VCaP (cell line): ENCODE data around the gene ZNF732.

Experiments
- H3K27ac ChIP-seq: fragments of 450-650 bp; 2 replicates; pipeline ENCODE4 v1.5.1; 2017
- TF ChIP-seq, protein P1 (sequence below): fragments of 450-650 bp; conservative IDR thresholded peaks from 2 replicates; pipeline ENCODE4 v1.5.1; 2017; ENCODE audit warnings: mild to moderate bottlenecking, moderate library complexity

The ZNF732 gene

DNA sequence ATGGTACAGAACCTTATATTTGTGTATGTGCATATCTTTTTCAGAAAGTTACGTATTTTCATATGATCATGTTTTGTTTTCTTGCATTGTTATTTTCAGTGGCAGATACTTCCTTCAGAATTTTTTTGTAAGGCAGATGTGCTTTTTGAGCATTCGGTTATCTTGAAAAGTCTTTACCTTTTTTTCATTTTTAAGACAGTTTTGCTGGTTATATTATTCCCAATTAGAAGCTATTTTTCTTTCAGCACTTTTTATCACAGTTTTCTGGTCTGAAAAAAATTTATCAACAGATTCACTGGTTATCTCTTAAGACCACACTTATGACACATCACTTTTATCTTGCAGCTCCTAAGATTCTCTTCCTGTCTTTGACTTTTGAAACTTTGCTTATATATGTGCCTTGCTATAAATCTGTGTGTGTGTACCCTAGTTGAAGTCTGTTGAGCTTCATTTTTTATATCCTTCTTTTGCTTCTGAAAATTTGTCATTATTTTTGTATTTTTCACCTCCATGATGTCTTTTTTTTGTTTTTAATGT is 53.1 kb downstream of the ZNF732 start:
- H3K27ac ChIP-seq: no peak overlapping the region
- TF ChIP-seq, protein P1, sequence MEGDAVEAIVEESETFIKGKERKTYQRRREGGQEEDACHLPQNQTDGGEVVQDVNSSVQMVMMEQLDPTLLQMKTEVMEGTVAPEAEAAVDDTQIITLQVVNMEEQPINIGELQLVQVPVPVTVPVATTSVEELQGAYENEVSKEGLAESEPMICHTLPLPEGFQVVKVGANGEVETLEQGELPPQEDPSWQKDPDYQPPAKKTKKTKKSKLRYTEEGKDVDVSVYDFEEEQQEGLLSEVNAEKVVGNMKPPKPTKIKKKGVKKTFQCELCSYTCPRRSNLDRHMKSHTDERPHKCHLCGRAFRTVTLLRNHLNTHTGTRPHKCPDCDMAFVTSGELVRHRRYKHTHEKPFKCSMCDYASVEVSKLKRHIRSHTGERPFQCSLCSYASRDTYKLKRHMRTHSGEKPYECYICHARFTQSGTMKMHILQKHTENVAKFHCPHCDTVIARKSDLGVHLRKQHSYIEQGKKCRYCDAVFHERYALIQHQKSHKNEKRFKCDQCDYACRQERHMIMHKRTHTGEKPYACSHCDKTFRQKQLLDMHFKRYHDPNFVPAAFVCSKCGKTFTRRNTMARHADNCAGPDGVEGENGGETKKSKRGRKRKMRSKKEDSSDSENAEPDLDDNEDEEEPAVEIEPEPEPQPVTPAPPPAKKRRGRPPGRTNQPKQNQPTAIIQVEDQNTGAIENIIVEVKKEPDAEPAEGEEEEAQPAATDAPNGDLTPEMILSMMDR: no peak

- no peak overlapping the region for H3K27ac ChIP-seq
- TF ChIP-seq, protein P1: peak; percentile 76
Measured at GRCh38 chr4:244471-244870, 60.8 kb downstream of the ZNF732 start.

DNA sequence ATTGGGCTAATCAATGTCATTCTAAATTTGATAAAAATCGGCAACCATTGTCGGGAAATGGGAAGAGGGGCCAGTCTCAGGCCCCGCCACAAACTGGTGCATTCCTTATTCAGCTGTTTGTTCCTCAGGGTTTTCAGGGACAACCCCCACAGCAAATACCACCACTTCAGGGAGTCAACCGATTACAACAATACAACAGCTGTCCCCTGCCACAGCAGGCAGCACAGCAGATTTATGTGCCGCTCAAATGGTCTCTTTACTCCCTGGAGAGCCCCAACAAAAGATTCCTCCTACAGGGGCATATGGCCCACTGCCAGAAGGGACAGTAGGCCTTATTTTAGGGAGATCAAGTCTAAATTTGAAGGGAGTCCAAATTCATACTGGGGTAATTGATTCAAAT is 61.8 kb downstream of the ZNF732 start:
- TF ChIP-seq, protein P1: no peak
- H3K27ac ChIP-seq: no peak overlapping the region

DNA sequence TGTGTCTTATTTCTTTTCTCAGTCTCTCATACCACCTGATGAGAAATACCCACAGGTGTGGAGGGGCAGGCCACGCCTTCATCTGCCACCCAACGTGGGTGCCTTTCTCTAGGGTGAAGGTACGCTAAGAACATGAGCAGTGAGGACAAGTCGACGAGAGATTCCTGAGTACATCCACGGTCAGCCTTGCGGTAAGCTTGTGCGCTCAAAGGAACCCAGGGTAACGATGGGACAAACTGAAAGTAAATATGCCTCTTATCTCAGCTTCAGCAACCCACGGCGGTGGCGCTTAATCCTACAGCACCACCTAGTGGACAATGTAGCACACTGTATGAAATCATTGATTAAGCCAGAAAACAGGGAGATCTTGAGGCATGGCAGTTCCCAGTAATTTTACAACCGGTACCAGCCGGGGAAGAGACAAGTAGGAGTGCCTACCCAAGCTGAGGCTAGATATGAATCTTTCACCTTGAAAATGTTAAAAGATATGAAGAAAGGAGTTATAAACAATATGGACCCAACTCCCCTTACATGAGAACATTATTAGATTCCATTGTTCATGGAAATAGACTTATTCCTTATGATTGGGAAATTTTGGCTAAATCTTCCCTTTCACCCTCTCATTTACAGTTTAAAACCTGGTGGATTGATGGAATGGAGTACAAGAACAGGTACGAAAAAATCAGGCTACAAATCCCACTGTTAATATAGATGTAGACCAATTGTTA is 63.0 kb downstream of the ZNF732 start:
- TF ChIP-seq, protein P1: peak; percentile 96
- peak overlapping the region; percentile 82 for H3K27ac ChIP-seq

GRCh38 chr4:241411-241810 is 63.9 kb downstream of the ZNF732 start:
- H3K27ac ChIP-seq: peak overlapping the region; percentile 82

- TF ChIP-seq, protein P1: no peak
- H3K27ac ChIP-seq: no peak overlapping the region
Measured at GRCh38 chr4:236028-236427, 69.2 kb downstream of the ZNF732 start.

- TF ChIP-seq, protein P1: no peak
- peak overlapping the region; percentile 50 for H3K27ac ChIP-seq
Measured at GRCh38 chr4:234178-234577, 71.1 kb downstream of the ZNF732 start.

GRCh38 chr4:223913-224497 is 81.3 kb downstream of the ZNF732 start:
- H3K27ac ChIP-seq: no peak overlapping the region
- TF ChIP-seq, protein P1: no peak
